WERI-Rb-1 (cell line): Measurements from ENCODE around the gene UBALD2.
"Not testable (repeated sequence)": the region's sequence is repeated elsewhere in the genome, so short reads cannot be mapped to it uniquely, and the experiment has no call there.

Source experiments
- DNase-seq: peaks from one replicate; pipeline ENCODE4 v3.0.0-alpha.2; 2020
- H3K27ac ChIP-seq: fragments of 250-450 bp; sonication (Bioruptor Pico); 2 replicates; pipeline ENCODE4 v1.5.1; 2020; ENCODE audit warnings: mild to moderate bottlenecking, moderate library complexity
- H3K27me3 ChIP-seq: fragments of 250-450 bp; sonication (Bioruptor Pico); 2 replicates; pipeline ENCODE4 v1.5.1; 2021; ENCODE audit warnings: mild to moderate bottlenecking, low read depth, moderate library complexity; ENCODE audit not compliant: insufficient read depth, severe bottlenecking
- H3K36me3 ChIP-seq: fragments of 250-450 bp; sonication (Bioruptor Pico); 2 replicates; pipeline ENCODE4 v1.5.1; 2020; ENCODE audit warnings: mild to moderate bottlenecking, moderate library complexity
- H3K4me3 ChIP-seq: 2 replicates; pipeline ENCODE4 v1.5.1; 2011; ENCODE audit warnings: low read depth, mild to moderate bottlenecking, control low read depth, low read length
- H3K9me3 ChIP-seq: fragments of 250-450 bp; sonication (Bioruptor Pico); 2 replicates; pipeline ENCODE4 v1.5.1; 2021; ENCODE audit warnings: mild to moderate bottlenecking, moderate library complexity; ENCODE audit not compliant: severe bottlenecking
- TF ChIP-seq, protein P1 (sequence below): IDR thresholded peaks from 2 replicates; pipeline ENCODE4 v1.5.1; 2011; ENCODE audit warnings: low read depth, mild to moderate bottlenecking, control low read depth, inconsistent platforms, low read length

The UBALD2 gene

DNA sequence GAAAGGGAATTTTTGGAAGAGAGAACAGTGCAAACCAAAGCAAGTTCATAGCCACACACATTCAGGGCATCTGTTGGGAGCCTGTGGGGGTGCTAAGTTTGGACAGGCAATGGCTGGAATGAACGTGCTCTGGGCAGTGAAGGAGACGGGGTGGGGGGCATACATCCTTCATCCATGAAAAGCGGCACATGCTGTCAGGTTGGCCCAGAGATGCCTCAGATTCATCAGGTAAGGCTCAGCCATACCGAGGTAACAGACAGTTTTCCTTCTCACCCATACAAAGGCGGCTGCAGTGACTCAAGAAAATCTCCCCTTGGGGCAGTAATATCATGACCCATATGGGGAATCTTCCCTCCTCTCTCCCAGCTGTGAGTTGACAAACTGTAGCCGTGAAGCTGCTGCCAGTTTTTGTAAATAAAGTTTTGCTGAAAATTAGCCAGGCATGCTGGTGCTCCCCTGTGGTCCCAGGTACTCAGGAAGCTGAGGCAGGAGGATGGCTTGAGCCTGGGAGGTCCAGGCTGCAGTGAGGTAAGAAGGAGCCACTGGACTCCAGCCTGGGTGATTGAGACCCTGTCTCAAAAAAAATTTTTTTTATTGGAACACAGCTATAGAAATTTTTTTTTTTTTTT is 9.2 kb upstream of the UBALD2 start:
- Histone ChIP-seq H3K27me3 (no peaks in the 10 kb centered on the region), H3K9me3 (no peaks in the 10 kb centered on the region), H3K36me3 (no peaks in the 10 kb centered on the region), H3K27ac (no peak overlapping the region), H3K4me3 (no peak overlapping the region)
- no peak for DNase-seq
- TF ChIP-seq, protein P1, sequence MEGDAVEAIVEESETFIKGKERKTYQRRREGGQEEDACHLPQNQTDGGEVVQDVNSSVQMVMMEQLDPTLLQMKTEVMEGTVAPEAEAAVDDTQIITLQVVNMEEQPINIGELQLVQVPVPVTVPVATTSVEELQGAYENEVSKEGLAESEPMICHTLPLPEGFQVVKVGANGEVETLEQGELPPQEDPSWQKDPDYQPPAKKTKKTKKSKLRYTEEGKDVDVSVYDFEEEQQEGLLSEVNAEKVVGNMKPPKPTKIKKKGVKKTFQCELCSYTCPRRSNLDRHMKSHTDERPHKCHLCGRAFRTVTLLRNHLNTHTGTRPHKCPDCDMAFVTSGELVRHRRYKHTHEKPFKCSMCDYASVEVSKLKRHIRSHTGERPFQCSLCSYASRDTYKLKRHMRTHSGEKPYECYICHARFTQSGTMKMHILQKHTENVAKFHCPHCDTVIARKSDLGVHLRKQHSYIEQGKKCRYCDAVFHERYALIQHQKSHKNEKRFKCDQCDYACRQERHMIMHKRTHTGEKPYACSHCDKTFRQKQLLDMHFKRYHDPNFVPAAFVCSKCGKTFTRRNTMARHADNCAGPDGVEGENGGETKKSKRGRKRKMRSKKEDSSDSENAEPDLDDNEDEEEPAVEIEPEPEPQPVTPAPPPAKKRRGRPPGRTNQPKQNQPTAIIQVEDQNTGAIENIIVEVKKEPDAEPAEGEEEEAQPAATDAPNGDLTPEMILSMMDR, result no peak

DNA sequence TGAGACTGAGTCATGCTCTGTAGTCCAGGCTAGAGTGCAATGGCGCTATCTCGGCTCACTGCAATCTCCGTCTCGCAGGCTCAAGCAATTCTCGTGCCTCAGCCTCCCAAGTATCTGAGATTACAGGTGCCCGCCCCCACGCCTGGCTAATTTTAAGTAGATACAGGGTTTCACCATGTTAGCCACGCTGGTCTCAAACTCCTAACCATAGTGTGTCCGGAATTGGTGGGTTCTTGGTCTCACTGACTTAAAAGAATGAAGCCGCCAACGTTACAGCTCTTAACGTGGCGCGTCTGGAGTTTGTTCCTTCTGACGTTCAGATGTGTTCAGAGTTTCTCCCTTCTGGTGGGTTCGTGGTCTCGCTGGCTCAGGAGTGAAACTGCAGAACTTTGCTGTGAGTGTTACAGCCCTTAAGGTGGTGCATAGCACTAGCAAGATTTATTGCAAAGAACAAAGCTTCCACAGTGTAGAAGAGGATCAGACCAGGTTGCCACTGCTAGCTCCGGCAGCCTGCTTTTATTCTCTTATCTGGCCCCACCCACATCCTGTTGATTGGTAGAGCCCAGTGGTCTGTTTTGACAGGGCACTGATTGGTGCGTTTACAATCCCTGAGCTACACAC is 8.6 kb upstream of the UBALD2 start:
- not testable (repeated sequence) for DNase-seq, H3K4me3 ChIP-seq, H3K36me3 ChIP-seq, H3K9me3 ChIP-seq, H3K27me3 ChIP-seq, H3K27ac ChIP-seq

DNA sequence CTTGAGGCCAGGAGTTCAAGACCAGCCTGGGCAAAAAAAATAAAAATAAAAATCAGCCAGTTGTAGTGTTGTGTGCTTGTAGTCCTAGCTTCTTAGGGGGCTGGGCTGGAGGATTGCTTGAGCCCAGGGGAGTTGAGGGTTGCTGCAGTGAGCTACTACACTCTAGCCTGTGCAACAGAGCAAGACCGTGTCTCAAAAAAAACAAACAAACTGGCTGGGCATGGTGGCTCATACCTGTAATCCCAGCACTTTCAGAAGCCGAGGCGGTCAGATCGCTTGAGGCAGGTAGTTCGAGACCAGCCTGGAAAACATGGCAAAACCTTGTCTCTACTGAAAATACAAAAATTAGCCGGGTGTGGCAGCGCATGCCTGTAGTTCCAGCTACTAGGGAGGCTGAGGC is 4.9 kb upstream of the UBALD2 start:
- no peak overlapping the region for H3K27ac ChIP-seq

DNA sequence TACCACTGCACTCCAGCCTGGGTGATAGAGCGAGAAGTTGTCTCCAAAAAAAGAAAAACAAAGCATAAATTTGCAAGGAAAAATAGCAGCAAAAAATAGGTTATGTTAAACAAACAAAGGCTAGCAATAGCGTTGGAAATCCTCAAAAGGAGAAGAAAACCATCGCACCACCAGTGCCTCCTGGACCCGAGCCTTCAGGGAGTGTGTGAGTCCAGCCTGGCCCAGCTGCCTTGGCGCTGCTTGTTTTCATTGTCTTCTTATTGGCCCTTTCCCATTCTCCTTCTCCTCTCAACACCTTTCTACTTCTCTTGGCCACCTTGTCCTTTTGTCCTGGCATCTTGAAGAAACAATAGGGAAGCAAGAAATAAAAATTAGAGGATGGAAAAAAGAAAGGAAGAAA is 4.5 kb upstream of the UBALD2 start:
- Histone ChIP-seq H3K4me3 (no peak overlapping the region), H3K9me3 (no peaks in the 10 kb centered on the region), H3K36me3 (peaks cover under 1% of the 10 kb centered on the region), H3K27ac (no peak overlapping the region), H3K27me3 (no peaks in the 10 kb centered on the region)
- TF ChIP-seq, protein P1, result no peak
- no peak for DNase-seq

More for the DNA sequence above, 4.9 kb upstream of the UBALD2 start:
- Histone ChIP-seq H3K9me3 (no peaks in the 10 kb centered on the region), H3K4me3 (no peak overlapping the region), H3K27me3 (no peaks in the 10 kb centered on the region), H3K36me3 (no peaks in the 10 kb centered on the region)
- no peak for DNase-seq
- TF ChIP-seq, protein P1, result no peak

DNA sequence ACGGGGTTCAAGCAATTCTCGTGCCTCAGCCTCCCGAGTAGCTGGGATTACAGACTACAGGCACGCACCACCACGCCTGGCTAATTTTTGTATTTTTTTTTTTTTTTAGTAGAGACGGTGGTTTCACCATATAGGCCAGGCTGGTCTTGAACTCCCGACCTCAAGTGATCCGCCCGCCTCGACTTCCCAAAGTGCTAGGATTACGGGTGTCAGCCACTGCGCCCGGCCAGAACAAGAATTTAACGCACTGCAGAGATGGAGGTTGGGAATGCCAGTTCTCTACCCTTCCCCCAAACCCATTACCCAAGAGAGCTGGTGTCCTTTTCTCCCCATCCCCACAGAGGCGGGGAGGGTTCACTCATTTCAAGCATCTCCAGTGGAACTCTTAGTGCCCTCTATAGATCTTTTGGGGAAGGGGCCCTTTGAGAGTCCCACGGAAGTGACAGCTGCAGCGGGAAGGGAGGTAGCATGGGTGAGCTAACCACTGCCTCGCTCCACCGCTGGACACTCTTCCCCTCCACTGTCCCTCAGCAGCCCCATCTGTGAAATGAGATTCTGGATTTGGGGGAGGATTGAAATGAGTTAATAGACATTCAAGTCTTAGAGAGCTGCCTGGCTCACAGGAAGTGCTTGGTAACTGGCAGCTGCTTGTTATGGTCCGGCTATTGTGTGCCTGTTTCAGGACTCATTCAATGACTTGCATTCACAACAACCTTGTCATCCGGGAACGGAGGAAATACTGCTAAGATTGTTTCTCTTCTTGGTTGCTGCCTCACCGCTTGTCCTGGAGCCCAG is 3.5 kb upstream of the UBALD2 start:
- Histone ChIP-seq H3K4me3 (no peak overlapping the region), H3K27ac (no peak overlapping the region), H3K27me3 (no peaks in the 10 kb centered on the region), H3K36me3 (peaks cover 6% of the 10 kb centered on the region), H3K9me3 (no peaks in the 10 kb centered on the region)
- no peak for DNase-seq
- TF ChIP-seq, protein P1, result no peak

DNA sequence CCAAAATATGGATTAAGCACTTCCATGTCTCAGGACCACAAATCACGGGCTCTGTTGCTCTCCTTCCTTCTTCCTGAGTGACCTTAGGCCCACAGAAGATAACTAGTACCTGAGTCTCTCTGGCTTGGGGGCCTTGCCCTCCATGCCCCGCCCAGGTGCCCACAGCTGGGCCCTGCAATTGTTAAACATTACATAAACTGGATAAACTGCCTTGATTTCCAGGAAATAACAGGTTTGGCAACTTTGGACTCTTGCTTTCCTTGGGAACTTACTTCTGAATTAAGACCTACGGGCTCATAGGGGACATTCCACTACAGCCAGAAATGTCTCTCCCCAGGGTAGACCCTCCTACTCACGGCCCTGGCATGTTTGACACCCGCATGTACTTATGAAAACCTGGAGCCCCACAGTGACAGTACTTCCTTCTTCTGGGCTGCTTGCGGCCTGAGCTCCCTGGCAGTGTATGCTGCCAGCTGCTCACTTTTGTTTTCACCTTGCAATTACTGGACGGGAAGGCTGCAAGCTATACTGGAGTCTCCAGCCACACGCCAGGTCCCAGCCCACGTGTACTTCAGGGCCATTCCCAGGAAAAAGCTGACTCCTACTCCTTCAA is 2.3 kb upstream of the UBALD2 start:
- Histone ChIP-seq H3K9me3 (no peaks in the 10 kb centered on the region), H3K36me3 (peaks cover 17% of the 10 kb centered on the region), H3K27ac (no peak overlapping the region), H3K4me3 (no peak overlapping the region), H3K27me3 (no peaks in the 10 kb centered on the region)
- TF ChIP-seq, protein P1, result no peak
- no peak for DNase-seq
